Measurements from ENCODE around the gene IGSF9. TPM values are rescaled to one million over a fixed set of nuclear protein-coding genes. Genes with fewer than 3 reads are reported as not detected.
"Not testable (repeated sequence)": the region's sequence is repeated elsewhere in the genome, so short reads cannot be mapped to it uniquely, and the experiment has no call there.

The IGSF9 gene
- total RNA-seq, 1 donor from 2014 or later, result 0.16 TPM

- DNase-seq (ENCODE audit: low read depth), result no peak
These were observed 45.2 kb downstream of the IGSF9 start, which contains the start of gene CFAP45 for GRCh38 chr1:159900086-159900680. Gene CFAP45, minus strand, starts transcription at chr1:159900165. Its CDS starts 67 bp downstream, at chr1:159900098.

- DNase-seq (ENCODE audit: low read depth), result not testable (repeated sequence)
These were observed 45.8 kb downstream of the IGSF9 start for GRCh38 chr1:159899634-159900033.

- no peak for DNase-seq (ENCODE audit: low read depth)
These were observed 46.9 kb downstream of the IGSF9 start for GRCh38 chr1:159898527-159898926.

GRCh38 chr1:159897962-159898361 lies 47.5 kb downstream of the IGSF9 start:
- DNase-seq (ENCODE audit: low read depth), result no peak

- DNase-seq (ENCODE audit: low read depth), result no peak
These were observed 48.9 kb downstream of the IGSF9 start for GRCh38 chr1:159896546-159896930.

- no peak for DNase-seq (ENCODE audit: low read depth)
These were observed 49.4 kb downstream of the IGSF9 start for GRCh38 chr1:159895836-159896545.

GRCh38 chr1:159895286-159895685 lies 50.1 kb downstream of the IGSF9 start:
- no peak for DNase-seq (ENCODE audit: low read depth)

GRCh38 chr1:159892944-159893343 lies 52.5 kb downstream of the IGSF9 start:
- no peak for DNase-seq (ENCODE audit: low read depth)

- peak; percentile 89 for DNase-seq (ENCODE audit: low read depth)
These were observed 53.9 kb downstream of the IGSF9 start for GRCh38 chr1:159891275-159892157.

GRCh38 chr1:159890390-159890789 lies 55.0 kb downstream of the IGSF9 start:
- DNase-seq (ENCODE audit: low read depth), result no peak

- DNase-seq (ENCODE audit: low read depth), result peak; percentile 62
These were observed 55.6 kb downstream of the IGSF9 start for GRCh38 chr1:159889821-159890252.

GRCh38 chr1:159889202-159889601 lies 56.2 kb downstream of the IGSF9 start:
- no peak for DNase-seq (ENCODE audit: low read depth)

- DNase-seq (ENCODE audit: low read depth), result no peak
These were observed 61.1 kb downstream of the IGSF9 start for GRCh38 chr1:159884296-159884695.

- no peak for DNase-seq (ENCODE audit: low read depth)
These were observed 62.3 kb downstream of the IGSF9 start for GRCh38 chr1:159883134-159883533.

- no peak for DNase-seq (ENCODE audit: low read depth)
These were observed 62.9 kb downstream of the IGSF9 start for GRCh38 chr1:159882527-159882862.

GRCh38 chr1:159881622-159882526 lies 63.5 kb downstream of the IGSF9 start:
- peak; percentile 91 for DNase-seq (ENCODE audit: low read depth)

- DNase-seq (ENCODE audit: low read depth), result no peak
These were observed 65.0 kb downstream of the IGSF9 start for GRCh38 chr1:159880430-159880829.

GRCh38 chr1:159879977-159880376 lies 65.4 kb downstream of the IGSF9 start:
- no peak for DNase-seq (ENCODE audit: low read depth)

- DNase-seq (ENCODE audit: low read depth), result no peak
These were observed 66.3 kb downstream of the IGSF9 start for GRCh38 chr1:159879136-159879535.

GRCh38 chr1:159877695-159878444 lies 67.5 kb downstream of the IGSF9 start:
- DNase-seq (ENCODE audit: low read depth), result peak; percentile 44

All from myocyte (in vitro differentiated cells).